ENCODE data around the gene MYO1D.
"Not testable (repeated sequence)": the region's sequence is repeated elsewhere in the genome, so short reads cannot be mapped to it uniquely, and the experiment has no call there.

DNA sequence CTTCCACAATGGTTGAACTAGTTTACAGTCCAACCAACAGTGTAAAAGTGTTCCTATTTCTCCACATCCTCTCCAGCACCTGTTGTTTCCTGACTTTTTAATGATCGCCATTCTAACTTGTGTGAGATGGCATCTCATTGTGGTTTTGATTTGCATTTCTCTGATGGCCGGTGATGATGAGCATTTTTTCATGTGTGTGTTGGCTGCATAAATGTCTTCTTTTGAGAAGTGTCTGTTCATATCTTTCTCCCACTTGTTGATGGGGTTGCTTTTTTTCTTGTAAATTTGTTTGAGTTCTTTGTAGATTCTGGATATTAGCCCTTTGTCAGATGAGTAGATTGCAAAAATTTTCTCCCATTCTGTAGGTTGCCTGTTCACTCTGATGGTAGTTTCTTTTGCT, 235.4 kb downstream of the MYO1D start:
- not testable (repeated sequence) for TF ChIP-seq TCF7L2 (IDR thresholded peaks at IDR 0.05; ENCODE audit: low read depth, low read length); CTCF (IDR thresholded peaks at IDR 0.05)
- TF ChIP-seq, protein P1, sequence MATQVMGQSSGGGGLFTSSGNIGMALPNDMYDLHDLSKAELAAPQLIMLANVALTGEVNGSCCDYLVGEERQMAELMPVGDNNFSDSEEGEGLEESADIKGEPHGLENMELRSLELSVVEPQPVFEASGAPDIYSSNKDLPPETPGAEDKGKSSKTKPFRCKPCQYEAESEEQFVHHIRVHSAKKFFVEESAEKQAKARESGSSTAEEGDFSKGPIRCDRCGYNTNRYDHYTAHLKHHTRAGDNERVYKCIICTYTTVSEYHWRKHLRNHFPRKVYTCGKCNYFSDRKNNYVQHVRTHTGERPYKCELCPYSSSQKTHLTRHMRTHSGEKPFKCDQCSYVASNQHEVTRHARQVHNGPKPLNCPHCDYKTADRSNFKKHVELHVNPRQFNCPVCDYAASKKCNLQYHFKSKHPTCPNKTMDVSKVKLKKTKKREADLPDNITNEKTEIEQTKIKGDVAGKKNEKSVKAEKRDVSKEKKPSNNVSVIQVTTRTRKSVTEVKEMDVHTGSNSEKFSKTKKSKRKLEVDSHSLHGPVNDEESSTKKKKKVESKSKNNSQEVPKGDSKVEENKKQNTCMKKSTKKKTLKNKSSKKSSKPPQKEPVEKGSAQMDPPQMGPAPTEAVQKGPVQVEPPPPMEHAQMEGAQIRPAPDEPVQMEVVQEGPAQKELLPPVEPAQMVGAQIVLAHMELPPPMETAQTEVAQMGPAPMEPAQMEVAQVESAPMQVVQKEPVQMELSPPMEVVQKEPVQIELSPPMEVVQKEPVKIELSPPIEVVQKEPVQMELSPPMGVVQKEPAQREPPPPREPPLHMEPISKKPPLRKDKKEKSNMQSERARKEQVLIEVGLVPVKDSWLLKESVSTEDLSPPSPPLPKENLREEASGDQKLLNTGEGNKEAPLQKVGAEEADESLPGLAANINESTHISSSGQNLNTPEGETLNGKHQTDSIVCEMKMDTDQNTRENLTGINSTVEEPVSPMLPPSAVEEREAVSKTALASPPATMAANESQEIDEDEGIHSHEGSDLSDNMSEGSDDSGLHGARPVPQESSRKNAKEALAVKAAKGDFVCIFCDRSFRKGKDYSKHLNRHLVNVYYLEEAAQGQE (IDR thresholded peaks at IDR 0.05; ENCODE audit: insufficient read depth in 1 of 2, low read depth in 2 of 2, low read length in 1 of 2) = not testable (repeated sequence)

All from Panc1 (cell line).